Tibial artery (tissue), 4 donors: ENCODE measurements around the gene IMPACT.

Source experiments
- DNase-seq, 2 donors: peaks; one replicate each; pipeline ENCODE4 v3.0.0-alpha.2; 2019
- H3K27ac ChIP-seq, 2 donors: fragments of 200-600 bp; sonication (generic) in 1 of 2; 1 replicate in 1 of 2; 2 replicates in 1 of 2; pipeline ENCODE4 v1.5.1; 2018 to 2019; ENCODE audit warnings: mild to moderate bottlenecking in 1 of 2
- H3K27me3 ChIP-seq, 2 donors: fragments of 200-600 bp; sonication (generic) in 1 of 2; one replicate each; pipeline versions ENCODE4 v1.5.1 to v1.6.0; 2016 to 2019
- H3K36me3 ChIP-seq, 3 donors: fragments of 200-600 bp; sonication (generic) in 2 of 3; one replicate each; pipeline ENCODE4 v1.5.1; 2016 to 2019; ENCODE audit warnings: mild to moderate bottlenecking in 2 of 3
- H3K4me1 ChIP-seq, 4 donors: fragments of 200-600 bp; sonication (generic) in 2 of 4; 1 replicate in 3 of 4; 2 replicates in 1 of 4; pipeline ENCODE4 v1.5.1; 2016 to 2019
- H3K4me3 ChIP-seq, 2 donors: fragments of 200-600 bp; sonication (generic) in 1 of 2; 1 replicate in 1 of 2; 2 replicates in 1 of 2; pipeline ENCODE4 v1.5.1; 2018 to 2019; ENCODE audit warnings: mild to moderate bottlenecking in 2 of 2
- H3K9me3 ChIP-seq, 3 donors: fragments of 200-600 bp; sonication (generic) in 1 of 3; one replicate each; pipeline ENCODE4 v1.5.1; 2016 to 2019
- CTCF ChIP-seq, 2 experiments: fragments of 200-600 bp in 1 of 2; fragments of 450-650 bp in 1 of 2; IDR thresholded peaks; one replicate each; pipeline ENCODE4 v1.5.1; 2017 to 2019; ENCODE audit warnings: antibody characterized with exemption in 2 of 2, mild to moderate bottlenecking in 1 of 2, moderate library complexity in 1 of 2
- intact Hi-C: fragments of 100-400 bp; cut with DNase I; formaldehyde crosslinking; loops from one replicate; pipeline ENCODE4 v1.15.0; 2023; ENCODE audit warnings: low total_unique reads

Gene IMPACT

GRCh38 chr18:24388957-24389356 lies 37.5 kb upstream of the IMPACT start:
- no peak for TF ChIP-seq CTCF (IDR thresholded peaks at IDR 0.05)
- no peaks in the 10 kb centered on the region for H3K9me3 ChIP-seq
- H3K36me3 ChIP-seq, result no peaks in the 10 kb centered on the region
- intact Hi-C loops, result no loop called here
- H3K4me3 ChIP-seq, result no peak overlapping the region
- H3K27me3 ChIP-seq, result no peaks in the 10 kb centered on the region
- H3K27ac ChIP-seq, result no peak overlapping the region
- DNase-seq, result no peak
- no peaks in the 10 kb centered on the region for H3K4me1 ChIP-seq

- no peak overlapping the region for H3K4me3 ChIP-seq
- intact Hi-C loops, result no loop called here
- no peaks in the 10 kb centered on the region for H3K27me3 ChIP-seq
- DNase-seq, result no peak
- no peaks in the 10 kb centered on the region for H3K36me3 ChIP-seq
- TF ChIP-seq CTCF (IDR thresholded peaks at IDR 0.05), result no peak
- peaks cover 0 to 23% (median 5%) of the 10 kb centered on the region in 4 donors for H3K4me1 ChIP-seq
- H3K27ac ChIP-seq, result no peak overlapping the region
- H3K9me3 ChIP-seq, result no peaks in the 10 kb centered on the region
Measured at GRCh38 chr18:24395049-24395795, 31.2 kb upstream of the IMPACT start.

- intact Hi-C loops, result no loop called here
Measured at GRCh38 chr18:24396082-24396633, 30.3 kb upstream of the IMPACT start.

GRCh38 chr18:24397131-24397693 lies 29.3 kb upstream of the IMPACT start:
- Histone ChIP-seq H3K9me3 (no peaks in the 10 kb centered on the region), H3K27me3 (no peaks in the 10 kb centered on the region), H3K4me3 (peak overlapping the region; percentile 87 to 95), H3K4me1 (peaks cover 0 to 23% (median 6%) of the 10 kb centered on the region in 4 donors), H3K36me3 (no peaks in the 10 kb centered on the region), H3K27ac (peak overlapping the region; percentile 86)
- no peak for TF ChIP-seq CTCF (IDR thresholded peaks at IDR 0.05)
- intact Hi-C loops, result no loop called here
- DNase-seq, result peak; percentile 85 to 91

More at GRCh38 chr18:24396082-24396633, 30.3 kb upstream of the IMPACT start:
- no peaks in the 10 kb centered on the region for H3K27me3 ChIP-seq
- no peak overlapping the region for H3K4me3 ChIP-seq
- H3K36me3 ChIP-seq, result no peaks in the 10 kb centered on the region
- H3K27ac ChIP-seq, result peak overlapping the region in 1 of 2 donors; percentile 86
- H3K9me3 ChIP-seq, result no peaks in the 10 kb centered on the region
- peaks cover 0 to 23% (median 6%) of the 10 kb centered on the region in 4 donors for H3K4me1 ChIP-seq
- no peak for TF ChIP-seq CTCF (IDR thresholded peaks at IDR 0.05)
- DNase-seq, result no peak

GRCh38 chr18:24397694-24398368 lies 28.6 kb upstream of the IMPACT start, which contains the start of gene OSBPL1A:
Gene OSBPL1A (minus strand): TSS chr18:24397824. CDS start chr18:24377533, 20,291 bp downstream.
- Histone ChIP-seq H3K27ac (peak within 1 kb of the TSS; percentile 86), H3K27me3 (no peaks in the 10 kb centered on the region), H3K9me3 (no peaks in the 10 kb centered on the region), H3K4me1 (peaks cover 0 to 23% (median 6%) of the 10 kb centered on the region in 4 donors), H3K4me3 (peak within 1 kb of the TSS; percentile 87 to 95), H3K36me3 (no peaks in the 10 kb centered on the region)
- intact Hi-C loops, result loop anchor here (1.0 kb wide), 1 partner anchor 28 kb away; the partner anchor contains the start of gene IMPACT
- DNase-seq, result peak; percentile 93 to 97
- no peak for TF ChIP-seq CTCF (IDR thresholded peaks at IDR 0.05)
